Kidney (tissue), 14 donors: Measurements from ENCODE around the gene ADGRV1. TPM values are rescaled to one million over a fixed set of nuclear protein-coding genes. Genes with fewer than 3 reads are reported as not detected.

Source experiments
- DNase-seq, 5 donors: peaks; one replicate each; pipeline ENCODE4 v3.0.0-alpha.2; 2013 to 2020
- FAIRE-seq: peaks from 2 replicates; lab custom pipeline; 2012; peaks lifted over from hg19 to GRCh38; lab: Jason Lieb, UNC
- H3K27ac ChIP-seq, 2 donors: one replicate each; pipeline ENCODE4 v1.7.0; 2013; ENCODE audit warnings: low read depth in 2 of 2, low read length in 2 of 2, inconsistent platforms in 1 of 2
- H3K27me3 ChIP-seq: one replicate; pipeline ENCODE4 v1.7.1; 2013; ENCODE audit warnings: low read length, inconsistent platforms; ENCODE audit not compliant: control insufficient read depth, insufficient read depth
- H3K36me3 ChIP-seq, 3 donors: one replicate each; pipeline versions ENCODE4 v1.7.0 to v1.7.1; 2013; ENCODE audit warnings: low read length in 3 of 3, control low read depth in 1 of 3, inconsistent platforms in 1 of 3; ENCODE audit not compliant: insufficient read depth in 3 of 3, control insufficient read depth in 2 of 3
- H3K4me1 ChIP-seq, 3 donors: one replicate each; pipeline versions ENCODE4 v1.7.0 to v1.7.1; 2013; ENCODE audit warnings: low read length in 3 of 3, inconsistent platforms in 1 of 3, low read depth in 1 of 3; ENCODE audit not compliant: control insufficient read depth in 2 of 3, insufficient read depth in 2 of 3
- H3K4me3 ChIP-seq, 3 donors: one replicate each; pipeline versions ENCODE4 v1.7.0 to v1.8.1; 2013; ENCODE audit warnings: low read length in 3 of 3, control low read depth in 1 of 3, inconsistent platforms in 1 of 3
- H3K9ac ChIP-seq, 3 donors: one replicate each; pipeline versions ENCODE4 v1.7.0 to v1.7.1; 2013; ENCODE audit warnings: low read length in 3 of 3, control low read depth in 1 of 3, inconsistent platforms in 1 of 3
- H3K9me3 ChIP-seq, 3 donors: one replicate each; pipeline versions ENCODE4 v1.7.0 to v1.7.1; 2013; ENCODE audit warnings: low read length in 3 of 3, control low read depth in 1 of 3, inconsistent platforms in 1 of 3; ENCODE audit not compliant: control insufficient read depth in 2 of 3, insufficient read depth in 1 of 3
- CTCF ChIP-seq: IDR thresholded peaks from 3 replicates; pipeline ENCODE4 v1.5.1; 2012; ENCODE audit warnings: mild to moderate bottlenecking, moderate library complexity, borderline replicate concordance; ENCODE audit not compliant: insufficient read depth; ENCODE audit errors: extremely low read depth
- intact Hi-C: fragments of 100-400 bp; cut with DNase I; formaldehyde crosslinking; loops from one replicate; pipeline ENCODE4 v1.11.1; 2022
- polyA plus RNA-seq: library from polyadenylated mRNA; stranded (reverse); fragments of 350-450 nt; fragmentation: Illumina TruSeq; extraction: RNeasy Lipid Tissue Mini Kit (QIAGEN cat#74804); gene quantifications from one replicate; pipeline ENCODE4 v1.2.3, GENCODE V29; 2014; ENCODE audit warnings: low read depth, low replicate concordance; ENCODE audit not compliant: insufficient read depth
- total RNA-seq: library from RNA; stranded (reverse); fragmentation: NEBNext Ultra II Directional; extraction: Animal tissue kit (Norgen Biotek cat#: 25700); gene quantifications from one replicate; pipeline ENCODE4 v1.2.1, GENCODE V29; 2021
- donor health status: control.
- donor health status: control.
- donor health status: control.
- donor health status: control.
- donor health status: control.
- donor health status: DM: yes; HTN: yes; CAD: no.
- donor health status: Normal renal cell carcinoma (clear cell type).

ADGRV1 gene
- total and polyA plus RNA-seq, 2 donors from 2014 or later = 7.0 to 7.3 TPM

GRCh38 chr5:90876366-90876765 is 317.8 kb downstream of the ADGRV1 start:
- intact Hi-C loops = no loop called here
- Histone ChIP-seq H3K4me3 (no peak overlapping the region), H3K27ac (peak overlapping the region in 1 of 2 donors; percentile 44), H3K27me3 (no peaks in the 10 kb centered on the region), H3K4me1 (peaks cover 0 to 35% (median 15%) of the 10 kb centered on the region in 3 donors), H3K9ac (no peak overlapping the region), H3K36me3 (no peaks in the 10 kb centered on the region), H3K9me3 (no peaks in the 10 kb centered on the region)
- no peak for TF ChIP-seq CTCF
- DNase-seq (no peak), FAIRE-seq (no peak)

- Histone ChIP-seq H3K9me3 (no peaks in the 10 kb centered on the region), H3K27ac (peak overlapping the region in 1 of 2 donors; percentile 44), H3K27me3 (no peaks in the 10 kb centered on the region), H3K9ac (no peak overlapping the region), H3K4me1 (peaks cover 0 to 35% (median 15%) of the 10 kb centered on the region in 3 donors), H3K4me3 (no peak overlapping the region), H3K36me3 (no peaks in the 10 kb centered on the region)
- TF ChIP-seq CTCF = no peak
- no peak for DNase-seq
- no peak for FAIRE-seq
- intact Hi-C loops = no loop called here
Measured at GRCh38 chr5:90877049-90877448, 318.5 kb downstream of the ADGRV1 start.

GRCh38 chr5:90878081-90878480 is 319.5 kb downstream of the ADGRV1 start:
- TF ChIP-seq CTCF = no peak
- H3K4me1 ChIP-seq = peaks cover 0 to 35% (median 9%) of the 10 kb centered on the region in 3 donors
- H3K9ac ChIP-seq = no peak overlapping the region
- H3K27ac ChIP-seq = peak overlapping the region; percentile 0 to 67
- no peaks in the 10 kb centered on the region for H3K27me3 ChIP-seq
- H3K36me3 ChIP-seq = no peaks in the 10 kb centered on the region
- intact Hi-C loops = no loop called here
- H3K9me3 ChIP-seq = no peaks in the 10 kb centered on the region
- no peak overlapping the region for H3K4me3 ChIP-seq
- FAIRE-seq (no peak), DNase-seq (peak in 1 of 5 donors; percentile 64)
